ENCODE results near the gene OR13J1. TPM values are rescaled to one million over a fixed set of nuclear protein-coding genes. Genes with fewer than 3 reads are reported as not detected.

The OR13J1 gene
- total and polyA plus RNA-seq, 4 donors, result not detected

DNA sequence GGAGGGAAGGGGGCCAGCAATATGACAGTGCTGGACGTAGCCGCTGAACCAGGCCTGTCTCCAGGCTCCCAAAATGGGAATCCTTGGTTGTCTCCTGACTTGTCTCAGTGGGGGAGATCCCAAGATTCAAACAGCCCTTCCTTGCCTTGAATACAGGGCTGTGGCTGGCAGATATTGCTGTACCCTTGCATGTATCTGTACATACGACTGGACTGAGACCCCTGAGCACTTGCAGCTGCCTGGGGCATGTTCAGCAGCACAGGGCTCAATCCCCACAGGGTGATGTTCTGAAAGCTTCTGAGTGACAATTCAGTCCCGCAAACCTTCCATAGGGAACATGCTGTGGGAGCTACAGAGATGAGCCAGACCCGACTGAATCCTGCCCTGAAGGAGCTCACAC, 13.3 kb downstream of the OR13J1 start (continued):
- TF ChIP-seq, protein P1, sequence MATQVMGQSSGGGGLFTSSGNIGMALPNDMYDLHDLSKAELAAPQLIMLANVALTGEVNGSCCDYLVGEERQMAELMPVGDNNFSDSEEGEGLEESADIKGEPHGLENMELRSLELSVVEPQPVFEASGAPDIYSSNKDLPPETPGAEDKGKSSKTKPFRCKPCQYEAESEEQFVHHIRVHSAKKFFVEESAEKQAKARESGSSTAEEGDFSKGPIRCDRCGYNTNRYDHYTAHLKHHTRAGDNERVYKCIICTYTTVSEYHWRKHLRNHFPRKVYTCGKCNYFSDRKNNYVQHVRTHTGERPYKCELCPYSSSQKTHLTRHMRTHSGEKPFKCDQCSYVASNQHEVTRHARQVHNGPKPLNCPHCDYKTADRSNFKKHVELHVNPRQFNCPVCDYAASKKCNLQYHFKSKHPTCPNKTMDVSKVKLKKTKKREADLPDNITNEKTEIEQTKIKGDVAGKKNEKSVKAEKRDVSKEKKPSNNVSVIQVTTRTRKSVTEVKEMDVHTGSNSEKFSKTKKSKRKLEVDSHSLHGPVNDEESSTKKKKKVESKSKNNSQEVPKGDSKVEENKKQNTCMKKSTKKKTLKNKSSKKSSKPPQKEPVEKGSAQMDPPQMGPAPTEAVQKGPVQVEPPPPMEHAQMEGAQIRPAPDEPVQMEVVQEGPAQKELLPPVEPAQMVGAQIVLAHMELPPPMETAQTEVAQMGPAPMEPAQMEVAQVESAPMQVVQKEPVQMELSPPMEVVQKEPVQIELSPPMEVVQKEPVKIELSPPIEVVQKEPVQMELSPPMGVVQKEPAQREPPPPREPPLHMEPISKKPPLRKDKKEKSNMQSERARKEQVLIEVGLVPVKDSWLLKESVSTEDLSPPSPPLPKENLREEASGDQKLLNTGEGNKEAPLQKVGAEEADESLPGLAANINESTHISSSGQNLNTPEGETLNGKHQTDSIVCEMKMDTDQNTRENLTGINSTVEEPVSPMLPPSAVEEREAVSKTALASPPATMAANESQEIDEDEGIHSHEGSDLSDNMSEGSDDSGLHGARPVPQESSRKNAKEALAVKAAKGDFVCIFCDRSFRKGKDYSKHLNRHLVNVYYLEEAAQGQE (IDR thresholded peaks at IDR 0.05), result no peak
- no peak for TF ChIP-seq JUND (IDR thresholded peaks at IDR 0.05)
- TF ChIP-seq YY1 (IDR thresholded peaks at IDR 0.05), result no peak

DNA sequence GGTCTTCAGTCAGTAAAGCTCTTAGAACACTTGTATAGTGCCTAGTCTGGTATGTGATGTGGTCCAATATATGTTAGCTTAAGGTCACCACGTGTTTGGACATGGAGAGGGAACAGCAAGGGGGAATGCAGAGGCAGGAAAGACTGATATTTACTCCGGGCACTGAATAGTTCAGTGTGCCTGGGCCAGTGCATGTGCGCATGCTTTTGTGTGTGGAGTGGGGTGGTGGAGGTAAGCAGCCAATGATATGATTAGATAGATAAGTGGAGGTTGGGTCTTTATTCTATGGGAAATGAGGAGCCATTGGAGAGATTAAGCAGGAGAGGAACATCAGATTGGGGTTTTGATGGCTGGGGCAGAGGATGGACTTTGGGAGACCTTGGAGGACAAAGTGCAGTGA, 14.0 kb downstream of the OR13J1 start:
- WGBS, result 80% methylated on average over 3 of the region's 3 CpGs
- H3K36me3 ChIP-seq (ENCODE audit: control insufficient read depth in 4 of 4, insufficient read depth in 3 of 4, low read depth in 1 of 4, low read length in 3 of 4), result no peaks in the 10 kb centered on the region
- DNase-seq (ENCODE audit: low spot score), result peak; percentile 27
- H3K27ac ChIP-seq (ENCODE audit: low read depth in 1 of 2, low read length in 2 of 2), result no peak overlapping the region
- H3K4me3 ChIP-seq (ENCODE audit: low read depth in 1 of 3, low read length in 3 of 3), result no peak overlapping the region
- no peaks in the 10 kb centered on the region for H3K27me3 ChIP-seq (ENCODE audit: control insufficient read depth in 4 of 4, insufficient read depth in 4 of 4, low read length in 3 of 4)
- no peak for TF ChIP-seq GABPA (IDR thresholded peaks at IDR 0.05 in 1 of 2, conservative IDR thresholded peaks at IDR 0.05 in 1 of 2)
- TF ChIP-seq, protein P2, sequence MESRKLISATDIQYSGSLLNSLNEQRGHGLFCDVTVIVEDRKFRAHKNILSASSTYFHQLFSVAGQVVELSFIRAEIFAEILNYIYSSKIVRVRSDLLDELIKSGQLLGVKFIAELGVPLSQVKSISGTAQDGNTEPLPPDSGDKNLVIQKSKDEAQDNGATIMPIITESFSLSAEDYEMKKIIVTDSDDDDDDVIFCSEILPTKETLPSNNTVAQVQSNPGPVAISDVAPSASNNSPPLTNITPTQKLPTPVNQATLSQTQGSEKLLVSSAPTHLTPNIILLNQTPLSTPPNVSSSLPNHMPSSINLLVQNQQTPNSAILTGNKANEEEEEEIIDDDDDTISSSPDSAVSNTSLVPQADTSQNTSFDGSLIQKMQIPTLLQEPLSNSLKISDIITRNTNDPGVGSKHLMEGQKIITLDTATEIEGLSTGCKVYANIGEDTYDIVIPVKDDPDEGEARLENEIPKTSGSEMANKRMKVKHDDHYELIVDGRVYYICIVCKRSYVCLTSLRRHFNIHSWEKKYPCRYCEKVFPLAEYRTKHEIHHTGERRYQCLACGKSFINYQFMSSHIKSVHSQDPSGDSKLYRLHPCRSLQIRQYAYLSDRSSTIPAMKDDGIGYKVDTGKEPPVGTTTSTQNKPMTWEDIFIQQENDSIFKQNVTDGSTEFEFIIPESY (IDR thresholded peaks at IDR 0.05), result no peak
- TF ChIP-seq EGR1 (IDR thresholded peaks at IDR 0.05; ENCODE audit: low read depth in 2 of 2), result no peak
- no peak for TF ChIP-seq HNF4A (conservative IDR thresholded peaks at IDR 0.05)
- TF ChIP-seq FOXA2 (IDR thresholded peaks at IDR 0.05), result no peak
- TF ChIP-seq TAF1 (conservative IDR thresholded peaks at IDR 0.05), result no peak
- H3K9me3 ChIP-seq (ENCODE audit: control insufficient read depth in 4 of 4, low read length in 3 of 4), result no peaks in the 10 kb centered on the region
- no peaks in the 10 kb centered on the region for H3K4me1 ChIP-seq (ENCODE audit: control insufficient read depth in 4 of 4, insufficient read depth in 4 of 4, low read length in 3 of 4)
- no peak overlapping the region for H3K9ac ChIP-seq (ENCODE audit: low read depth in 1 of 2, low read length in 2 of 2)

DNA sequence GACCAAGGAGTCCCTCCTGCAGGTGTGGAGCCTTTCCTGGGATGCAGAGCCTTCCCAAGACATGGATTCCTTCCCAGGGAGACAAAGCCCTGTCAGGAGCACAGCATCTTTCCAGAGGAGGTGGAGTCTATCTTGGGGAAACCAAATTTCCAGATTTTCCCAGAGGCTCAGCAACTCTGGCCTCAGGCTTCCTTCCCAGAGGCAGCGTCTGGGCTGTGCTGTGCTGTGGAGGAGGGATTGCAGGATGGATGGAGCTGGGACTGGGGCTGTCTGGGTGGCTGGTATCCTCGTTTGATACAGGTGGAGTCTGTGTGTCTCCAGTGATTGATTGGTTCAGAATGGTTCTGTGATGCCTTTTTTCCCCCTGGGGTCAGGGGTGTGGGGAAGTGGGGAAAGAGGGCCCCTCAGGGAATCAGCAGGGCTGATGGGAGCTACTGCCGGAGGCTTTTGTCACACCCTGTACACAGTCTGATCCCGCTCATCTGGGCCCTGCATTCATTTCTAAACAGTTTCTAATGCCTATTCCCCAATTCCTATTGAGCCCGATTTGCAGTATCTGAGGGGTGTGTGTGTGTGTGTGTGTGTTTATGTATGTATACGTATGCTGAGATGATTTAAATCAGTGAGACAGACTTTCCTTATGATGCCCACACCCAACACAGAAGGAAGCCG, 16.0 kb downstream of the OR13J1 start:
- WGBS, result 93% methylated on average over 7 of the region's 7 CpGs
- no peaks in the 10 kb centered on the region for H3K27me3 ChIP-seq (ENCODE audit: control insufficient read depth in 4 of 4, insufficient read depth in 4 of 4, low read length in 3 of 4)
- peak; percentile 24 for DNase-seq (ENCODE audit: low spot score)
- no peak overlapping the region for H3K4me3 ChIP-seq (ENCODE audit: low read depth in 1 of 3, low read length in 3 of 3)
- H3K36me3 ChIP-seq (ENCODE audit: control insufficient read depth in 4 of 4, insufficient read depth in 3 of 4, low read depth in 1 of 4, low read length in 3 of 4), result no peaks in the 10 kb centered on the region
- no peak overlapping the region for H3K27ac ChIP-seq (ENCODE audit: low read depth in 1 of 2, low read length in 2 of 2)
- H3K9ac ChIP-seq (ENCODE audit: low read depth in 1 of 2, low read length in 2 of 2), result no peak overlapping the region
- no peaks in the 10 kb centered on the region for H3K9me3 ChIP-seq (ENCODE audit: control insufficient read depth in 4 of 4, low read length in 3 of 4)
- H3K4me1 ChIP-seq (ENCODE audit: control insufficient read depth in 4 of 4, insufficient read depth in 4 of 4, low read length in 3 of 4), result no peaks in the 10 kb centered on the region
- TF ChIP-seq RXRA (IDR thresholded peaks at IDR 0.05), result no peak
- TF ChIP-seq, protein P3, sequence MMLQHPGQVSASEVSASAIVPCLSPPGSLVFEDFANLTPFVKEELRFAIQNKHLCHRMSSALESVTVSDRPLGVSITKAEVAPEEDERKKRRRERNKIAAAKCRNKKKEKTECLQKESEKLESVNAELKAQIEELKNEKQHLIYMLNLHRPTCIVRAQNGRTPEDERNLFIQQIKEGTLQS (IDR thresholded peaks at IDR 0.05), result no peak
- TF ChIP-seq, protein P4, sequence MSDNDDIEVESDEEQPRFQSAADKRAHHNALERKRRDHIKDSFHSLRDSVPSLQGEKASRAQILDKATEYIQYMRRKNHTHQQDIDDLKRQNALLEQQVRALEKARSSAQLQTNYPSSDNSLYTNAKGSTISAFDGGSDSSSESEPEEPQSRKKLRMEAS (IDR thresholded peaks at IDR 0.05), result no peak
- no peak for TF ChIP-seq NR2F2 (IDR thresholded peaks at IDR 0.05)
- TF ChIP-seq TAF1 (conservative IDR thresholded peaks at IDR 0.05), result no peak
- TF ChIP-seq RAD21 (IDR thresholded peaks at IDR 0.05), result no peak
- no peak for TF ChIP-seq JUND (IDR thresholded peaks at IDR 0.05)
- no peak for TF ChIP-seq FOXA2 (IDR thresholded peaks at IDR 0.05)
- no peak for TF ChIP-seq GABPA (IDR thresholded peaks at IDR 0.05 in 1 of 2, conservative IDR thresholded peaks at IDR 0.05 in 1 of 2)
- TF ChIP-seq, protein P1 (IDR thresholded peaks at IDR 0.05), result no peak
